Suprapubic skin (tissue), 4 donors: ENCODE data around the gene MAGEA12. TPM values are rescaled to one million over a fixed set of nuclear protein-coding genes. Genes with fewer than 3 reads are reported as not detected.
A peak's percentile ranks its signal among the peaks of the same experiment; 100 is the strongest.
"Not testable (repeated sequence)": the region's sequence is repeated elsewhere in the genome, so short reads cannot be mapped to it uniquely, and the experiment has no call there.

Experiments
- DNase-seq, 2 donors: peaks; one replicate each; pipeline ENCODE4 v3.0.0-alpha.2; 2019; ENCODE audit warnings: low spot score in 2 of 2
- H3K27ac ChIP-seq: fragments of 200-600 bp; sonication (generic); one replicate; pipeline ENCODE4 v1.5.1; 2019
- H3K27me3 ChIP-seq: fragments of 200-600 bp; sonication (generic); one replicate; pipeline ENCODE4 v1.5.1; 2019
- H3K36me3 ChIP-seq: fragments of 200-600 bp; sonication (generic); one replicate; pipeline ENCODE4 v1.5.1; 2019
- H3K4me1 ChIP-seq: fragments of 200-600 bp; sonication (generic); one replicate; pipeline ENCODE4 v1.5.1; 2019
- H3K4me3 ChIP-seq: fragments of 200-600 bp; sonication (generic); one replicate; pipeline ENCODE4 v1.5.1; 2019; ENCODE audit warnings: mild to moderate bottlenecking
- H3K9me3 ChIP-seq: fragments of 200-600 bp; sonication (generic); one replicate; pipeline ENCODE4 v1.5.1; 2019
- EP300 ChIP-seq: sonication (generic); formaldehyde crosslinking; IDR thresholded peaks from one replicate; pipeline ENCODE4 v1.6.1; 2017; ENCODE audit warnings: antibody characterized with exemption
- POLR2A ChIP-seq, 2 donors: fragments of 450-650 bp; IDR thresholded peaks; one replicate each; pipeline ENCODE4 v1.6.1; 2017; ENCODE audit warnings: antibody characterized with exemption in 2 of 2, mild to moderate bottlenecking in 2 of 2, moderate library complexity in 2 of 2
- POLR2AphosphoS5 ChIP-seq, 3 donors: sonication (generic); formaldehyde crosslinking; IDR thresholded peaks; one replicate each; pipeline ENCODE4 v1.6.1; 2017; ENCODE audit warnings: antibody characterized with exemption in 3 of 3
- WGBS: methylation state at CpG from one replicate; pipeline ENCODE4 v1.1.5; 2018; 5-methylcytosine and 5-hydroxymethylcytosine counted together
- total RNA-seq, 4 donors: library from RNA; depleted of rRNA; stranded (reverse); fragments of >200 nt; gene quantifications; one replicate each; pipeline ENCODE4 v1.1.0, GENCODE V29; 2016
- TF ChIP-seq, protein P1 (sequence below), 2 donors: fragments of 200-600 bp in 1 of 2; fragments of 450-650 bp in 1 of 2; sonication (generic) in 1 of 2; IDR thresholded peaks; one replicate each; pipeline ENCODE4 v1.5.1; 2016 to 2019; ENCODE audit warnings: antibody characterized with exemption in 2 of 2, mild to moderate bottlenecking in 1 of 2, moderate library complexity in 1 of 2

MAGEA12 gene
- total RNA-seq, 4 donors from 2014 or later = not detected

DNA sequence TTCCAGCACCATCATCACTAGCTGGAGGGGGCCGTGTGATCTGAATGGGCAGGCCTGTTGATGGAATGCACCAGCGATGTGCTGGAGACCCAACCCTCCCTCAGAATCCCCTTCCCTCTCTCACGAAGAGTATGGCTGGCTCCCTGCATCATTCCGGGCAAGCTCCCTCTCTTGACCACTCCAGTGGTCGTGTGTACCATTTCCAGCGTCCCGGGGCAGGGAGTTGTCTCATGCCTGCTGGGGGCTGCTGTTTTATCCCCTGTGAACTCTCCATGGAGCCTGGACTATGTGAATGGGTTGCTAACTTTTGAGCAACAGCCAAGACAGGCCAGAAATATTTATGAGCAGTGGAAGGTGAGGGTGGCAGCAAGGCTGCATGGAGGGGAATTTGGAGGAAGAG lies 8.1 kb upstream of the MAGEA12 start:
- Histone ChIP-seq H3K27ac (no peak overlapping the region), H3K36me3 (no peaks in the 10 kb centered on the region), H3K9me3 (no peaks in the 10 kb centered on the region), H3K4me3 (no peak overlapping the region), H3K4me1 (no peaks in the 10 kb centered on the region), H3K27me3 (no peaks in the 10 kb centered on the region)
- TF ChIP-seq, protein P1, sequence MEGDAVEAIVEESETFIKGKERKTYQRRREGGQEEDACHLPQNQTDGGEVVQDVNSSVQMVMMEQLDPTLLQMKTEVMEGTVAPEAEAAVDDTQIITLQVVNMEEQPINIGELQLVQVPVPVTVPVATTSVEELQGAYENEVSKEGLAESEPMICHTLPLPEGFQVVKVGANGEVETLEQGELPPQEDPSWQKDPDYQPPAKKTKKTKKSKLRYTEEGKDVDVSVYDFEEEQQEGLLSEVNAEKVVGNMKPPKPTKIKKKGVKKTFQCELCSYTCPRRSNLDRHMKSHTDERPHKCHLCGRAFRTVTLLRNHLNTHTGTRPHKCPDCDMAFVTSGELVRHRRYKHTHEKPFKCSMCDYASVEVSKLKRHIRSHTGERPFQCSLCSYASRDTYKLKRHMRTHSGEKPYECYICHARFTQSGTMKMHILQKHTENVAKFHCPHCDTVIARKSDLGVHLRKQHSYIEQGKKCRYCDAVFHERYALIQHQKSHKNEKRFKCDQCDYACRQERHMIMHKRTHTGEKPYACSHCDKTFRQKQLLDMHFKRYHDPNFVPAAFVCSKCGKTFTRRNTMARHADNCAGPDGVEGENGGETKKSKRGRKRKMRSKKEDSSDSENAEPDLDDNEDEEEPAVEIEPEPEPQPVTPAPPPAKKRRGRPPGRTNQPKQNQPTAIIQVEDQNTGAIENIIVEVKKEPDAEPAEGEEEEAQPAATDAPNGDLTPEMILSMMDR (IDR thresholded peaks at IDR 0.05) = no peak
- TF ChIP-seq POLR2AphosphoS5 (IDR thresholded peaks at IDR 0.05) (no peak), POLR2A (IDR thresholded peaks at IDR 0.05) (no peak), EP300 (no peak)
- no peak for DNase-seq
- 49% methylated on average over 6 of the region's 7 CpGs for WGBS

DNA sequence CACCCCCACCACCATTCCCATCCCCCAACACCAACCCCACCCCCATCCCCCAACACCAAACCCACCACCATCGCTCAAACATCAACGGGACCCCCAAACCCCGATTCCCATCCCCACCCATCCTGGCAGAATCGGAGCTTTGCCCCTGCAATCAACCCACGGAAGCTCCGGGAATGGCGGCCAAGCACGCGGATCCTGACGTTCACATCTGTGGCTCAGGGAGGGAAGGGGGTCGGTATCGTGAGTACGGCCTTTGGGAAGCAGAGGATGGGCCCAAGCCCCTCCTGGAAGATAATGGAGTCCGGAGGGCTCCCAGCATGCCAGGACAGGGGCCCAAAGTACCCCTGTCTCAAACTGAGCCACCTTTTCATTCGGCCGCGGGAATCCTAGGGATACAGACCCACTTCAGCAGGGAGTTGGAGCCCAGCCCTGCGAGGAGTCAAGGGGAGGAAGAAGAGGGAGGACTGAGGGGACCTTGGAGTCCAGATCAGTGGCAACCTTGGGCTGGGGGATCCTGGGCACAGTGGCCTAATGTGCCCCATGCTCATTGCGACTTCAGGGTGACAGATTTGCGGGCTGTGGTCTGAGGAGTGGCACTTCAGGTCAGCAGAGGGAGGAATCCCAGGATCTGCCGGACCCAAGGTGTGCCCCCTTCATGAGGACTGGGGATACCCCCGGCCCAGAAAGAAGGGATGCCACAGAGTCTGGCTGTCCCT lies 744 bp downstream of the MAGEA12 start:
- peak in 1 of 2 donors; percentile 32 for DNase-seq
- H3K9me3 ChIP-seq, H3K4me1 ChIP-seq, H3K27ac ChIP-seq, H3K27me3 ChIP-seq, H3K4me3 ChIP-seq, H3K36me3 ChIP-seq: not testable (repeated sequence)
- WGBS = 92% methylated on average over 9 of the region's 22 CpGs

DNA sequence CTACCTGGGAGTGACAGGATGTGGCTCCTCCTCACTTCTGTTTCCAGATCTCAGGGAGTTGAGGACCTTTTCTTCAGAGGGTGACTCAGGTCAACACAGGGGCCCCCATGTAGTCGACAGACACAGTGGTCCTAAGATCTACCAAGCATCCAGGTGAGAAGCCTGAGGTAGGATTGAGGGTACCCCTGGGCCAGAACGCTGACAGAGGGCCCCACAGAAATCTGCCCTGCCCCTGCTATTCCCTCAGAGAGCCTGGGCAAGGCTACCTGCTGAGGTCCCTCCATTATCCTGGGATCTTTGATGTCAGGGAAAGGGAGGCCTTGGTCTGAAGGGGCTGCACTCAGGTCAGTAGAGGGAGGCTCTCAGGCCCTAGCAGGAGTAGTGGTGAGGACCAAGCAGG lies 1.5 kb downstream of the MAGEA12 start:
- WGBS = no CpG with 5 or more reads among the region's 2 CpGs

DNA sequence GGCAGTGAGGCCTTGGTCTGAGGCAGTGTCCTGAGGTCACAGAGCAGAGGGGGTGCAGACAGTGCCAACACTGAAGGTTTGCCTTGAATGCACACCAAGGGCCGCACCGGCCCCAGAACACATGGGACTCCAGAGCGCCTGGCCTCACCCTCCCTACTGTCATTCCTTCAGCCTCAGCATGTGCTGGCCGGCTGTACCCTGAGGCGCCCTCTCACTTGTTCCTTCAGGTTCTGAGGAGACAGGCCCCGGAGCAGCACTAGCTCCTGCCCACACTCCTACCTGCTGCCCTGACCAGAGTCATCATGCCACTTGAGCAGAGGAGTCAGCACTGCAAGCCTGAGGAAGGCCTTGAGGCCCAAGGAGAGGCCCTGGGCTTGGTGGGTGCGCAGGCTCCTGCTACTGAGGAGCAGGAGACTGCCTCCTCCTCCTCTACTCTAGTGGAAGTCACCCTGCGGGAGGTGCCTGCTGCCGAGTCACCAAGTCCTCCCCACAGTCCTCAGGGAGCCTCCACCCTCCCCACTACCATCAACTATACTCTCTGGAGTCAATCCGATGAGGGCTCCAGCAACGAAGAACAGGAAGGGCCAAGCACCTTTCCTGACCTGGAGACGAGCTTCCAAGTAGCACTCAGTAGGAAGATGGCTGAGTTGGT lies 2.4 kb downstream of the MAGEA12 start:
- H3K27ac ChIP-seq = no peak overlapping the region
- no peaks in the 10 kb centered on the region for H3K4me1 ChIP-seq
- 84% methylated on average over 6 of the region's 12 CpGs for WGBS
- DNase-seq = peak in 1 of 2 donors; percentile 31
- no peaks in the 10 kb centered on the region for H3K9me3 ChIP-seq
- H3K4me3 ChIP-seq = no peak overlapping the region
- no peaks in the 10 kb centered on the region for H3K27me3 ChIP-seq
- no peaks in the 10 kb centered on the region for H3K36me3 ChIP-seq
- TF ChIP-seq POLR2A (IDR thresholded peaks at IDR 0.05) = no peak
- TF ChIP-seq POLR2AphosphoS5 (IDR thresholded peaks at IDR 0.05) = no peak
- TF ChIP-seq EP300 = no peak
- TF ChIP-seq, protein P1 (IDR thresholded peaks at IDR 0.05) = no peak

More for the DNA sequence above, 1.5 kb downstream of the MAGEA12 start:
- TF ChIP-seq, protein P1 (IDR thresholded peaks at IDR 0.05) = no peak
- TF ChIP-seq POLR2A (IDR thresholded peaks at IDR 0.05) (no peak), EP300 (no peak), POLR2AphosphoS5 (IDR thresholded peaks at IDR 0.05) (no peak)
- Histone ChIP-seq H3K27me3 (no peaks in the 10 kb centered on the region), H3K27ac (no peak overlapping the region), H3K36me3 (no peaks in the 10 kb centered on the region), H3K4me1 (no peaks in the 10 kb centered on the region), H3K9me3 (no peaks in the 10 kb centered on the region), H3K4me3 (no peak overlapping the region)
- peak in 1 of 2 donors; percentile 32 for DNase-seq

DNA sequence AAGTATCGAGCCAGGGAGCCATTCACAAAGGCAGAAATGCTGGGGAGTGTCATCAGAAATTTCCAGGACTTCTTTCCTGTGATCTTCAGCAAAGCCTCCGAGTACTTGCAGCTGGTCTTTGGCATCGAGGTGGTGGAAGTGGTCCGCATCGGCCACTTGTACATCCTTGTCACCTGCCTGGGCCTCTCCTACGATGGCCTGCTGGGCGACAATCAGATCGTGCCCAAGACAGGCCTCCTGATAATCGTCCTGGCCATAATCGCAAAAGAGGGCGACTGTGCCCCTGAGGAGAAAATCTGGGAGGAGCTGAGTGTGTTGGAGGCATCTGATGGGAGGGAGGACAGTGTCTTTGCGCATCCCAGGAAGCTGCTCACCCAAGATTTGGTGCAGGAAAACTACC lies 3.0 kb downstream of the MAGEA12 start:
- not testable (repeated sequence) for H3K27ac ChIP-seq, H3K27me3 ChIP-seq, H3K36me3 ChIP-seq, H3K9me3 ChIP-seq, H3K4me3 ChIP-seq, DNase-seq, H3K4me1 ChIP-seq
- WGBS = 79% methylated on average over 9 of the region's 12 CpGs

DNA sequence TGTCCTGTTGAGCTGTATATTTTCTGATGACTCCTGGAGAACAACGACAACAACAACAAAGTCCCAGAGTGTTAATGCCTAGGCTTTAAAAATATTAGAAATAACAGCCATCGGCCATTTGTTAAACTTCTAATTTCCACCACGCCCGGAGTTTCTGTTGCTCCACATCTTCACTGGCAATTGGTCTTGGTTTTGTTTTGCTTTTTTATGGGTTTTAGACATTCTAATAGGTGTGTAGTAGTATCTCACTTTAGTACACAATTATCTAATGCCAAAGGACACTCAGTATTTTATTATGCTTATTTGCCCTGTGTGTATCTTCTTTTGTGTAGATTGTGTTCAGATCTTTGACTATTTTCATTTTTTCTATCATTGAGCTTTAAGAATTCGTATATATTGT lies 5.0 kb downstream of the MAGEA12 start:
- no peak overlapping the region for H3K4me3 ChIP-seq
- H3K4me1 ChIP-seq = no peaks in the 10 kb centered on the region
- H3K27ac ChIP-seq = no peak overlapping the region
- no peaks in the 10 kb centered on the region for H3K36me3 ChIP-seq
- DNase-seq = no peak
- TF ChIP-seq, protein P1 (IDR thresholded peaks at IDR 0.05) = no peak
- no peak for TF ChIP-seq POLR2AphosphoS5 (IDR thresholded peaks at IDR 0.05)
- TF ChIP-seq POLR2A (IDR thresholded peaks at IDR 0.05) = no peak
- TF ChIP-seq EP300 = no peak
- no peaks in the 10 kb centered on the region for H3K27me3 ChIP-seq
- WGBS = 84% methylated on average over 5 of the region's 5 CpGs
- H3K9me3 ChIP-seq = no peaks in the 10 kb centered on the region

DNA sequence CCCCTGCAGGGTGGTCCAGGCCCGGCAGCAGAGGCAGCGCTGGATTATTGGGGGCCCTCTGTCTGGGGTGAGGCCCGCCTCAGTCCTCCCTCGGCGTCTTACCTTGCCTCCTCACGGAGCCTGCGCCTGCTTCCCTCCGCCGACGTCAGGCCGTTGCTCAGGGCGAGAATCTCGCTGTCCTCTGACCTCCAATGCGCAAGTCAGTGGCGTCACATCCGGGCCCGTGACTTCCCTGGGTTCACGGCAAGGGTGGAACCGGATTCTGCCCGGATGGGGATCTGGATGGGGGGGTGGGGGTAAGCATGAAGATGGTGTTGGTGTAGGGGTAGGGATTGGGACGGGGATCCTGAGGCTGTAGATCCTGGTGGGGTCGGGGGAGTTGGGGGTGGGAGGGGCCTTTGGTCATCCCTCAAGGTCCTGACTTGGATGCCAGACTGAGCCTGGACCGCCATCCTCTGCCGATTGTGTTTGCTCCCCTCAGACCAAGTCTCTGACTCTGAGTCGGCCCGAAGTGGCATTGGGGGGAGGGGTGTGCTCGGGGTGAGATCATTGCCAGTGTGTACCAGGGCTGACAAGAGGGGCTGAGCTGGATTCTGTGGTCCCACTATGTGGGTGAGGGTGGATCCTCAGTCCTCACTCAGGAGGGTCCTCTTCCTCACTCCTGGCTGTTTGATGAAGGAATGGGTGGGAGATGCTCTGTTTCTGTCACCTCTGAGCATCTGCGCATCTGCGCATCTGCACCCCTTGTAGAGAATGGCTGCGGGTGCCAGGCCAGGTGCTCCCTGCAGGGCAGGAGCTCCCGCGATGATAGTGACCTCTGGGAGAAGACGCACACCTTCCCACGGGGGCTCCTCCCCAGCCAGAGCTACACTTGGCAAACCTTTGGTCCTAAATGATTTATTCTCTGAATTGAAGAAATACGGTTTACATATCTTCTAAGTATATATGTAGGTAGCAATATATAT lies 20.4 kb downstream of the MAGEA12 start, which contains the start of gene MAGEA2:
TSS of gene MAGEA2 (minus strand) at position 157 of the 965 bp plus-strand sequence. CDS start 2,479 bp downstream, outside the sequence.
- H3K9me3 ChIP-seq, H3K4me1 ChIP-seq, H3K27ac ChIP-seq, DNase-seq, H3K27me3 ChIP-seq, H3K36me3 ChIP-seq, H3K4me3 ChIP-seq: not testable (repeated sequence)
- no CpG with 5 or more reads among the region's 35 CpGs for WGBS

DNA sequence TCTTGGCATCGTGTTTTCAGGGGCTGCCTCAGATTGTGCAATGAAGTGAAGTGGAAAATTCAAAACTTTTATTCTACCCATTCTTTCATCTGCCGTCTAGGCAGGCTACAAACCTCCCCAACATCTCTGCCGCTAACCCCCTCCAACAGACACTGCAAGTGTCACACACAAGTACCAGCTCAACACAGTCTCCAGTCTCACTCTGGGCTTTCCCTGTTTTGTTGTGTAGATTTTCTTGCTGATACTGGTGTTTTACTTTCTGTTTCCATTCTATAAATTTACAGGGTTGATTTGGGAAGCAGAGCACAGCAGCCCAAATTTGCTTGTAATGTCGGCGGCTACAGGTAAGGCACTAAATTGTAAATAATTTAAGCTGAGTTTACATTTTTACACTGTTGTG lies 21.3 kb downstream of the MAGEA12 start:
- WGBS = no CpG with 5 or more reads among the region's 5 CpGs
- not testable (repeated sequence) for H3K27me3 ChIP-seq, H3K36me3 ChIP-seq, DNase-seq, H3K9me3 ChIP-seq, H3K27ac ChIP-seq, H3K4me3 ChIP-seq, H3K4me1 ChIP-seq
